ENCODE measurements around the gene TRIOBP.

- no peak for TF ChIP-seq CTCF (IDR thresholded peaks at IDR 0.05)
- no peak for TF ChIP-seq POLR2A (IDR thresholded peaks at IDR 0.05)
Observed at GRCh38 chr22:37740455-37741311, 43.8 kb downstream of the TRIOBP start.
